HepG2 (cell line): ENCODE measurements around the gene CHRNA3. TPM values are rescaled to one million over a fixed set of nuclear protein-coding genes. Genes with fewer than 3 reads are reported as not detected.

Experiments used
- ARNT ChIP-seq: fragments of 450-650 bp; IDR thresholded peaks from 2 replicates; pipeline ENCODE4 v1.6.1; 2017
- ARNTL ChIP-seq: sonication (generic); formaldehyde crosslinking; IDR thresholded peaks from 2 replicates; pipeline ENCODE4 v1.4.0; 2020; ENCODE audit warnings: mild to moderate bottlenecking, missing genetic modification reagents
- DR1 ChIP-seq: sonication (generic); formaldehyde crosslinking; IDR thresholded peaks from 2 replicates; pipeline ENCODE4 v1.8.0; 2021; ENCODE audit warnings: mild to moderate bottlenecking, missing genetic modification reagents, inconsistent platforms
- E2F5 ChIP-seq: sonication (generic); formaldehyde crosslinking; conservative IDR thresholded peaks from 2 replicates; pipeline ENCODE4 v1.4.0; 2020; ENCODE audit warnings: missing genetic modification reagents
- ETV5 ChIP-seq: IDR thresholded peaks from 2 replicates; pipeline ENCODE4 v1.6.1; 2018; ENCODE audit warnings: missing biosample characterization, missing genetic modification reagents, inconsistent platforms, borderline replicate concordance
- FOXA1 ChIP-seq, 2 experiments: fragments of 450-650 bp in 1 of 2; sonication (generic) in 1 of 2; formaldehyde crosslinking in 1 of 2; IDR thresholded peaks; 2 replicates each; pipeline versions ENCODE4 v1.4.0 to v1.6.1; 2016 to 2020; ENCODE audit warnings: missing genetic modification reagents in 1 of 2
- KDM5A ChIP-seq: fragments of 200-600 bp; sonication (generic); IDR thresholded peaks from 2 replicates; pipeline ENCODE4 v1.7.0; 2018; ENCODE audit warnings: antibody characterized with exemption, mild to moderate bottlenecking, low read length, borderline replicate concordance
- NBN ChIP-seq: fragments of 450-650 bp; conservative IDR thresholded peaks from 2 replicates; pipeline ENCODE4 v1.6.1; 2017
- NFRKB ChIP-seq: fragments of 450-650 bp; IDR thresholded peaks from 2 replicates; pipeline ENCODE4 v1.6.1; 2017
- NKX3-1 ChIP-seq: sonication (generic); formaldehyde crosslinking; IDR thresholded peaks from 2 replicates; pipeline ENCODE4 v1.5.0; 2020; ENCODE audit warnings: missing genetic modification reagents
- PREB ChIP-seq: sonication (generic); formaldehyde crosslinking; IDR thresholded peaks from 2 replicates; pipeline ENCODE4 v1.4.0; 2020; ENCODE audit warnings: missing genetic modification reagents
- PTBP1 ChIP-seq: fragments of 200-400 bp; formaldehyde crosslinking; IDR thresholded peaks from 2 replicates; pipeline ENCODE4 v1.6.1; 2018; ENCODE audit warnings: low read length, low read depth; ENCODE audit not compliant: poor library complexity, severe bottlenecking
- SKI ChIP-seq: fragments of 450-650 bp; IDR thresholded peaks from one replicate; pipeline ENCODE4 v1.6.1; 2018; ENCODE audit warnings: mild to moderate bottlenecking; ENCODE audit not compliant: partially characterized antibody
- SMAD9 ChIP-seq: sonication (generic); formaldehyde crosslinking; IDR thresholded peaks from 2 replicates; pipeline ENCODE4 v1.5.1; 2020; ENCODE audit warnings: mild to moderate bottlenecking, missing genetic modification reagents
- SMYD3 ChIP-seq: sonication (generic); formaldehyde crosslinking; IDR thresholded peaks from 2 replicates; pipeline ENCODE4 v1.8.1; 2023; ENCODE audit warnings: mild to moderate bottlenecking, missing genetic modification reagents
- SNAPC2 ChIP-seq: sonication (generic); formaldehyde crosslinking; IDR thresholded peaks from 2 replicates; pipeline ENCODE4 v1.8.1; 2022; ENCODE audit warnings: mild to moderate bottlenecking, missing genetic modification reagents
- SOX5 ChIP-seq: IDR thresholded peaks from 2 replicates; pipeline ENCODE4 v1.6.1; 2016; ENCODE audit warnings: borderline replicate concordance
- ZBTB25 ChIP-seq: IDR thresholded peaks from 2 replicates; pipeline ENCODE4 v1.6.1; 2018; ENCODE audit warnings: missing genetic modification reagents
- ZBTB7B ChIP-seq: sonication (generic); formaldehyde crosslinking; IDR thresholded peaks from 2 replicates; pipeline ENCODE4 v1.4.0; 2020; ENCODE audit warnings: missing genetic modification reagents
- ZHX1 ChIP-seq: sonication (generic); formaldehyde crosslinking; IDR thresholded peaks from 2 replicates; pipeline ENCODE4 v1.8.1; 2022; ENCODE audit warnings: low read depth, mild to moderate bottlenecking, missing genetic modification reagents
- ZNF343 ChIP-seq: sonication (generic); formaldehyde crosslinking; IDR thresholded peaks from 2 replicates; pipeline ENCODE4 v1.4.0; 2020; ENCODE audit warnings: mild to moderate bottlenecking, missing genetic modification reagents
- ZNF557 ChIP-seq: sonication (generic); formaldehyde crosslinking; IDR thresholded peaks from 2 replicates; pipeline ENCODE4 v1.4.0; 2020; ENCODE audit warnings: missing genetic modification reagents
- ZNF576 ChIP-seq: sonication (generic); formaldehyde crosslinking; IDR thresholded peaks from 2 replicates; pipeline ENCODE4 v1.4.0; 2020; ENCODE audit warnings: mild to moderate bottlenecking, missing genetic modification reagents
- ZNF616 ChIP-seq: sonication (generic); formaldehyde crosslinking; IDR thresholded peaks from 2 replicates; pipeline ENCODE4 v1.5.0; 2020; ENCODE audit warnings: low read depth, mild to moderate bottlenecking, missing genetic modification reagents
- ZNF629 ChIP-seq: sonication (generic); formaldehyde crosslinking; conservative IDR thresholded peaks from 2 replicates; pipeline ENCODE4 v1.5.0; 2020; ENCODE audit warnings: missing genetic modification reagents
- ZNF703 ChIP-seq: sonication (generic); formaldehyde crosslinking; IDR thresholded peaks from 2 replicates; pipeline ENCODE4 v1.5.1; 2020; ENCODE audit warnings: missing genetic modification reagents, mild to moderate bottlenecking, moderate library complexity, borderline replicate concordance
- polyA plus RNA-seq, 8 experiments: library from polyadenylated mRNA; depleted of rRNA in 3 of 8; stranded (reverse) in 7 of 8; unstranded in 1 of 8; fragments of >200 nt; fragmentation: Illumina TruSeq in 4 of 8; extraction: Trizol in 4 of 8; gene quantifications; 2 replicates each; pipeline versions ENCODE4 v1.2.1 to v1.2.3, GENCODE V29; 2011 to 2016; ENCODE audit warnings: low read depth in 4 of 8, missing spikeins in 1 of 8, mixed read lengths in 1 of 8; ENCODE audit not compliant: insufficient read depth in 1 of 8
- total RNA-seq, 5 experiments: library from RNA; depleted of rRNA; stranded (reverse); fragments of >200 nt; fragmentation: Illumina TruSeq; extraction: Trizol; gene quantifications; 2 replicates each; pipeline ENCODE4 v1.2.3, GENCODE V29; 2016; ENCODE audit warnings: low read depth in 1 of 5

Gene CHRNA3
- total and polyA plus RNA-seq, 2 of the 13 experiments (the other 11 are each of a cell fraction or from before 2014, with no cell fraction given), result not detected

- TF ChIP-seq ZBTB25 (no peak), PREB (CRISPR knock-in tag) (no peak), ZNF616 (CRISPR knock-in tag) (no peak), ETV5 (CRISPR knock-in tag) (no peak), ZNF576 (CRISPR knock-in tag) (no peak), SKI (no peak), NBN (no peak), ZNF557 (CRISPR knock-in tag) (no peak), ZNF343 (CRISPR knock-in tag) (no peak), ARNTL (CRISPR knock-in tag) (no peak), ZNF703 (no peak), SNAPC2 (no peak), SMAD9 (CRISPR knock-in tag) (no peak), KDM5A (no peak), SMYD3 (CRISPR knock-in tag) (no peak), ZBTB7B (CRISPR knock-in tag) (no peak), ZNF629 (CRISPR knock-in tag) (no peak), DR1 (CRISPR knock-in tag) (no peak), PTBP1 (no peak), NKX3-1 (CRISPR knock-in tag) (no peak), NFRKB (no peak), ARNT (no peak), ZHX1 (CRISPR knock-in tag) (no peak), E2F5 (CRISPR knock-in tag) (no peak), FOXA1 (IDR thresholded peaks at IDR 0.05) (no peak), FOXA1 (CRISPR knock-in tag; IDR thresholded peaks at IDR 0.05) (no peak), SOX5 (no peak)
Observed at GRCh38 chr15:78565097-78565950, 55.5 kb downstream of the CHRNA3 start, which contains the start of gene CHRNA5 (continued).
